CD4-positive, alpha-beta T cell treated with Interleukin-21 for 1 hour (primary cell): Measurements from ENCODE around the gene SRP14.
"Not testable (repeated sequence)": the region's sequence is repeated elsewhere in the genome, so short reads cannot be mapped to it uniquely, and the experiment has no call there.

Experiments used
- DNase-seq: peaks from one replicate; pipeline ENCODE4 v3.0.0-alpha.2; 2020

Gene SRP14

DNA sequence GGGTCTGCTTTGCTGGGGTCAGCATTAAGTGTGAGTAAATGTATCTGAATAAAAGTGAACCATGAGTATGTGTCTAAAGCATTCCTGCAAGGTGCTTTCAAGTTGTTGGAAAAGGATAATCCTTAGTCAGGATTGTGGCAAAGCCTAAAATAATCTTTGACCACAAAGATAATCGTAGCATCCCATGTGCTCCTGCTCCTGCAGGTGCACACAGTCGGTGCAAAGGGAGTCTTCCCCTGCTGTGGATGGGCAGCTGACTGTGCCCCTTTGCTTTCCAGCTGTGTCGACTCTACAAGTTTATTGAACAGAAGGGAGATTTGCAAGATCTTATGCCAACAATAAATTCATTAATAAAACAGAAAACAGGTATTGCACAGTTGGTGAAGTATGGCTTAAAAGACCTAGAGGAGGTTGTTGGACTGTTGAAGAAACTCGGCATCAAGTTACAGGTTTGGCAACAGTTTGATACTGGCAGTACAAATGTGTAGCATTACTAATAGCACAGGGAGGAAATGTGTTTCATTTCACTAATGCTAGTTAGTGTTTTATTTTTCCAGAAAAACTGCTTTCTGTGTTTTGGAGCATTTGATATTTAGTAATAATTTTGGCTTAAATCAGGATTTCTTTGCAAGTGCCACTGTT, 22.6 kb downstream of the SRP14 start:
- no peak for DNase-seq

DNA sequence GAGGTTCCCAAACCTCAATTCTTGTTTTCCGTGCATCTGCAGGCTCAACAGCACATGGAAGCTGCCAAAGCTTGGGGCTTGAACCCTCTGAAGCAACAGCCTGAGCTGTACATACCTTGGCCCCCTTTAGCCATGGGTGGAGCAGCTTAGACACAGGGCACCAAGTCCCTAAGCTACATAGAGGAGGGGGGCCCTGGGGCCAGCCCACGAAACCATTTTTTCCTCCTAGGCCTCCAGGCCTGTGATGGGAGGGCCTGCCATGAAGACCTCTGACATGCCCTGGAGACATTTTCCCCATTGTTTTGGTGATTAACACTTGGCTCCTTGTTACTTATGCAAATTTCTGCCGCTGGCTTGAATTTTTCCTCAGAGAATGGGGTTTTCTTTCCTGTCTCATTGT, 24.6 kb downstream of the SRP14 start:
- DNase-seq = no peak

DNA sequence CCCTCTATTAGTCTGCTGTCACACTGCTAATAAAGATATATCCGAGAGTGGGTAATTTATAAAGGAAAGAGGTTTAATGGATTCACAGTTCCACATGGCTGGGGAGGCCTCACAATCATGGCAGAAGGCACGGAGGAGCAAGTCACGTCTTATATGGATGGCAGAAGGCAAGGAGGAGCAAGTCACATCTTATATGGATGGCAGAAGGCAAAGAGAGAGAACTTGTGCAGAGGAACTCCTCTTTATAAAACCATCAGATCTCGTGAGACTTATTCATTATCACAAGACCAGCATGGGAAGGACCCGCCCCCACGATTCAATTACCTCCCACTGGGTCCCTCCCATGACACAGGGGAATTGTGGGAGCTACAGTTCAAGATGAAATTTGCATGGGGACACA, 25.6 kb downstream of the SRP14 start:
- DNase-seq = not testable (repeated sequence)

DNA sequence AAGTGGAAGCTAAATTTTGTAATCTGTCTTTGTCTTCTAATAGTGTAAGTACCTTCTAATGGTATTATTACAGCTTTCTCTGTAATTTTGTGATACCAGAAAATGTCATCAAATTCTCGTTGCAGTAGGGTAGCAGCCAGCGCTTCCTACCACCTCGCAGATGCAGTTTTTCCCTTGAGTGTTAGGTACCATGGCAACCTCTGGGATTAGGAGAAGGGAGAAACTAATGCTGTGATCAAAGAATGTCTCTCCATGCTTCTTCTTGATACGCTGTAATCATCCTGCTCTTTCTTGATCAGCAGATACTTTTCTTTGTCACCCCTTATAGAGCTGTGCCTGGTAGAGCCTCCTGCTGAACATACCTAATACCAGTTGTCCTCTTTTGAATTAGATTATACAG, 27.7 kb downstream of the SRP14 start:
- no peak for DNase-seq

- no peak for DNase-seq
Measured at GRCh38 chr15:40010686-40011085, 28.3 kb downstream of the SRP14 start.

- DNase-seq = no peak
Measured at GRCh38 chr15:40008061-40008765, 30.8 kb downstream of the SRP14 start.

DNA sequence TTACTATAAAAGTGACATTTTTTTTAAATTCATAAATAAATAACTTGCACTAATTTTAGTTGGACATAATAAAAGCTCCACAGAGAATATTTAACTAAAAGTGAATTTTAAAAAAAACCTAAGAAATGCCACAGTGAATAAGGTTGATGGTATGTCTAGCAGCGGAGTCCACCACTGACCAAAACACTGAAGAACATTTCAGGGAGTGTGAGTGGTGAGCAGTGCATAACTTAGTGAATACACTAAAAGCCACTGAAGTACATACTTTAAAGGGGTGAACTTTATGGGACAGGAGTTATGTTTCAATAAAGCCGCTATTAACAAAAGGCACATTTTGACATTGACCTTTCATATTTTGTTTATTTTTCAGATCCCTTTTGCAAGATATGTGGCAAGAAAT, 32.3 kb downstream of the SRP14 start:
- DNase-seq = no peak

- DNase-seq = no peak
Measured at GRCh38 chr15:40006003-40006402, 33.0 kb downstream of the SRP14 start.

- DNase-seq = no peak
Measured at GRCh38 chr15:40003116-40003916, 35.7 kb downstream of the SRP14 start.

DNA sequence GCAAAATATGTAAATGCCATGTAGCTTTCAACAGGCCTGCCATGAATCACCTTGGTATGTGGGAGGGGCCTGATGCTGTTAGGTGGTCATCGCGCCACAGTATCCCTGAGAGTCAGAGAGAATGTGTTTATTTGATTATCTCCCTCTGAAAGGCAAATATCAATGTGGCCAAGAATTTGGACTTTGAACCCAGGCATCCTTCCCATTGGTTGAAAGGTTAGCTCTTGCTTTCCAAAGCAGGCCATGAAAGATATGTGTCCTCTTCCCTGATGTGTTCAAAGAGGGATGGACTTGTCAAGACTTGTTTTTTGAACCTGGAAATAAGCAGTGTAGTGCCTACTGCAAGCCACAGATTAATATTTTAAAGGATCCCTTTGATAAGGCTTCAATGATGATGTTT, 36.7 kb downstream of the SRP14 start:
- no peak for DNase-seq

- DNase-seq = no peak
Measured at GRCh38 chr15:39999538-40000200, 39.3 kb downstream of the SRP14 start.

DNA sequence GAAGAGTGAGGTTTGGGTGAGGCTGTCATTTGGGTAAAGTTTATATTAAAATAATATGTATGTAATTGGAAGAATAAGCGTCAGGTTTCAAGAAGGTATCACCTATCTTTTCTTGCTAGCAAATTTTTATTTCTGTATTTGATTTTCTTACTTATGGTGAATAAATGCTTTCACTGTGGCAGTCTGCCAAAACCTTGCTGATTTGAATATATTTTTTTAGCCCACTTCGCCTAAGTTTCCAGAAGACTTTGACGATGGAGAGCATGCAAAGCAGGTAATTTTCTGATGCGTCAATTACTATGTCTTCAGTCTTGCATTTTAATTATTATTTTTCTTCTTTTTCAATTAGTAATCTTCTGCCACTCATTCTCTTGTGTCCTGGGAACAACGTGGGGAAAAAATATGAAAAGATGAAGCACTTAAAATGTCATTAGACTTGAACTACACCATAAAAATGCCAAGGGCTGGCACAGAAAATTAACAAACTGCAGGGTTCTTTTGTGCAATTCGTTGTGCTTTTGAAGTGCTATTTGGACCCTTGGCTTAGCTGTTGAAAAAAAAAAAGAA, 40.4 kb downstream of the SRP14 start:
- DNase-seq = no peak

DNA sequence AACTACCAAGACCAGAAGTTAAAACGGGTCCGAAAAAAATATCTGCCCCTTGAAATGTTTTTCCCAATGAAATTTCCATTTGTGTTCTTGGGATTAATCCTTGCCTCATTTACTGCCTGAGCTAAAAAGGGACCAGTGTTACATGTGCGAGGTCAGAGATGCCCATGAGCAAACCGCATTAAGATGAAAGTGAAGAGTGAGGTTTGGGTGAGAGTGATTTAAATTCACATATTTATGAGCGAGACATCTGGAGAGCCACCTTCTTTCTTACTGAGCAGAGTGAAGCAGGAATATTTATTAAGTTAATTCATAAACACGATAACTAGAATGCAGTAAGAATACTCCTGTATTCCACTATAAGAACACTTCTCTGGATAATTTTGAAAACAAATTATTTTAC, 41.3 kb downstream of the SRP14 start:
- no peak for DNase-seq

- DNase-seq = no peak
Measured at GRCh38 chr15:39997031-39997430, 42.0 kb downstream of the SRP14 start.

DNA sequence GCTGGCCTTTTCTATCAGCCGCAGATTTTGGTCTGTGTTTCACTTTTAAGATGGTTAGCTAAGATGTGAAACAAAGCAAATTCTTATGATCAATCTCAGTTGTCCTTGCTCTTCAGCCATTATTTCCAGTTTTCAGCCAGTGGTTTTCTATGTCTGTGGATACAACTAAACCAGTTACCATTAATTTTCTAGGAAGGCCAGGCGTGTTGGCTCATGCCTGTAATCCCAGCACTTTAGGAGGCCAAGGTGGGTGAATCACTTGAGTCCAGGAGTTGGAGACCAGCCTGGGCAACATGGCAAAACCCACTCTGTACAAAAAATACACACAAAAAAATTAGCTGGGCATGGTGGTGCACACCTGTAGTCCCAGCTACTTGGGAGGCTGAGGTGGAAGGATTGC, 42.8 kb downstream of the SRP14 start:
- DNase-seq = not testable (repeated sequence)

- not testable (repeated sequence) for DNase-seq
Measured at GRCh38 chr15:39992953-39993352, 46.0 kb downstream of the SRP14 start.

GRCh38 chr15:39990706-39991105, 48.3 kb downstream of the SRP14 start:
- DNase-seq = no peak

GRCh38 chr15:39987821-39988220, 51.2 kb downstream of the SRP14 start:
- DNase-seq = no peak
